ENCODE measurements around the gene RAI2.
"Not testable (repeated sequence)": the region's sequence is repeated elsewhere in the genome, so short reads cannot be mapped to it uniquely, and the experiment has no call there.

RAI2 gene

DNA sequence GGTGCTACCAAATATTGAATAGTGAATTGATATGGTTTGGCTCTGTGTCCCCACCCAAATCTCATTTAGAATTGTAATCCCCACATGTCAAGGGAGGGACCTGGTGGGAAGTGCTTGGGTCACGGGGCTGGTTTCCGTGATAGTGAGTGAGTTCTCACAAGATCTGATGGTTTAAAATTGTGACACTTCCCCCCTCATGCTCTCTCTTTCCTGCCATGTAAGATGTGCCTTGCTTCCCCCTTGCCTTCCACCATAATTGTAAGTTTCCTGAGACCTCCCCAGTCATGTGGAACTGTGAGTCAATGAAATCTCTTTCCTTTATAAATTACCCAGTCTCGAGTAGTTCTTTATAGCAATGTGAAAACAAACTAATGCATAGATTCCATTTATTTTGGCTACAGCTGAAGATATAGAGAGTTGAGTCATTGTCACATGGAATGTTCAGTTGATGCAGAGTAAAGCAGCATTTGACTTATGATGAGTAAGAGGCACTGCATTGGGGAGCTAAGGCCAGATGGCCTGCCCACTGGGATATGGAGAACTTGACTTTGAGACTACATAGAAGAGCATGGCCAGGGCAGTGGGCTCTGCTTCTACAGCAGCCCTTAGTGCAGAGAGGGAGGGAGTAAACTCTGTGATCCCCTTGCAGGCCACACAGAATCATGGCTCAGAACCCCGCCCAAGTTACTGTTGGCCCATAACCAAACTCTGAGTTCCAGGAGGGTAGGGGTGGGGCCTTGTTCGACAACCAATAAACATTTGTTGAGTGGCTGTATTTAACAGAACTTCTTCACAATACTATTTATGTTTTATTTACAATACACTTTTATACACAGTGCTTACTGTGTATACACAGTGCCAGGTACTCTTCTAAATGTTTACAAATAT is 34.2 kb downstream of the RAI2 start:
- no peak for FAIRE-seq

DNA sequence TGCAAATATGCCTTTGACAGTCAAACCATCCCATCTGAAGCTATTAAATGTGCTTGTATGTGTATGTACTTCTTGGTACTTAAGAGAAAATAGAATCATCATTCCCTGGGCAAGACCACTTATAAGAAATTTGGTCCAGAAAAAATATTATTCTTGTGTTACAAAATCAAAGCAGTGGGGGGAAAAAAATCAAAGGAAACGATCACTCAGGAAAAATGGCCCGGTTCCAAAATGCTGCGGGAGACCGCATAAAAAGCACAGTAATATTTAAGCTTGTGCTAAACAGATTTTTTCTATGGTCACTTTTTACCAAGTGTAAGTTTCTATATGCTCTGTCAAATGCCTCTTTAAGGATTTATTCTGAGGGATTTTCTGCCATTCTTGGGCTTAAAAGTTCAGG is 36.1 kb downstream of the RAI2 start:
- no peak for FAIRE-seq

DNA sequence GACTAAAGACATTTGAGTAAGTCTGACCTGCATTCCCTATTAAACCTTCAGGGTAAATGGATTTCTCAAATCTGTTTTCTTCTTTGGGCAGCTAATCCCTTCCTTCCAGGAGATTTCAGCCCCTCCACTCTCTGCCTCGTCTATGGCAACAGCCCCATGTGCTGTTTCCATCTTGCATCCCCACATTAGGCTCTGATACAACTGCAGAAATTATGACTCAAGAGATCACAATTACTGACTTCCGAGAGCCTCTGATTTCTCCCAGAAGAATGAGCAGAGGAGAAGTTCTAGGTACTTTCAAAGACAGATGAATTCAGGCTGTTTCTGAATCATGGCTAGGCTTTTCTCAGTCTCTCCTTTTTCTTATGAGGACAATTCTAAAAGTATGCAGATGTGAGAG is 38.7 kb downstream of the RAI2 start:
- FAIRE-seq, result no peak

DNA sequence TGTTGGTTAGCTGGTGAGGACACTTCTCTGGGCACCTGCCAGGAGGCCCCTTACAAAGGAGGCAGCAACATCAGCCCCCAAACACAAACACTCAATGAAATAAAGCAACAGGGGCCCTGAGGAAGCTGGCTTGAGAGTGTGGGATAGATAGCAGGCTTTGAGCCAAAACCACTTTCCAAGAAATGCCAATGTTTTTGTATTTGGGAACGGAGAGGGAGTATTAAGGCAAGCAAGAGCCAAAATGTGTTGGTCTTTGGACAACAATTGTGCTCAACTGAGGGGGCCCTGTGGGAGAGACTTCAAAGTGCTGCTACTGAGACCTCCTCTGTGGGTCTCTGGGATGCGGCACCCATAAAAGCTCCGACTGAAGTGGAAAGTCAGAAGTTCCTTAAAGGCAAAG is 41.0 kb downstream of the RAI2 start:
- FAIRE-seq, result no peak

GRCh38 chrX:17818726-17819125 is 42.4 kb downstream of the RAI2 start:
- FAIRE-seq, result no peak

DNA sequence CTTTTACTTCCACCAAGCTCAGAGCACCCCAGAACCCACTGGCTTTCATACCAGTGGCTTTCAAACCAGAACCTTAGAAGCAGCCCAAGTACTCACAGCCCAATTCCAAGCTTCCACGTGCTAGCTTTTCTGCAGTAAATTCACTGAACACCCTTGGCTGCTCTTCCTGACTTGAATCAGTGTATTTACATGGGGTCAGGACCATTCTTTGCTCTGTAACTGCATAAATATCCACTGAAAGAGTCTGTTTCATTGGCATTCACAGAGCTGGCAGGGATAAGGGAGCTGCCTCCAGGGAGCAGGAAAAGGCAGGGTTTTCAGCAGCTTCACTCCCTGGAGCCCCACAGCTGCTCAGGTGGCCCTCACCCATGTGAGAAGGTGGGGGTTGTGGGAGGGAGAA is 43.8 kb downstream of the RAI2 start:
- FAIRE-seq, result no peak

GRCh38 chrX:17814557-17814956 is 46.5 kb downstream of the RAI2 start:
- FAIRE-seq, result no peak

GRCh38 chrX:17814059-17814458 is 47.0 kb downstream of the RAI2 start:
- no peak for FAIRE-seq

- FAIRE-seq, result no peak
Measured at GRCh38 chrX:17813277-17813676, 47.8 kb downstream of the RAI2 start.

DNA sequence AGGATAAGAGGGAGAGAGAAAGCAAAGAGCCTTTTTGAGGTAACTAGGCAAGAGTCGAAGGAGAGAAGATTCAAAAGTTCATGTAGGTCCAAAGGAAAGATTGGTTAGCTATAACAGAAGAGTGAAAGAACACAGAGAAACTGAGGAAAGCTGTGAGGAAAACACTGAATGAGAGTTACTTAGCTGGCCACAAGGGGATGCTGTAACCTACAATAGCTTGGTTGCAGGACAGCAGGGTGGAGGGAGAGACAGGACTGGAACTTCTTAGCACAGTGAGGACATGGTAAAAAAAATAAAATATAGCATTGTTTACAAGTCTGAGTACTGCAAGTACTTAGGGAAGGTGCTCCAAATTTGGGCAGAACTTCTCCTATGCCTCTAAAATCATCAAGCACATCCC is 48.3 kb downstream of the RAI2 start:
- no peak for FAIRE-seq

DNA sequence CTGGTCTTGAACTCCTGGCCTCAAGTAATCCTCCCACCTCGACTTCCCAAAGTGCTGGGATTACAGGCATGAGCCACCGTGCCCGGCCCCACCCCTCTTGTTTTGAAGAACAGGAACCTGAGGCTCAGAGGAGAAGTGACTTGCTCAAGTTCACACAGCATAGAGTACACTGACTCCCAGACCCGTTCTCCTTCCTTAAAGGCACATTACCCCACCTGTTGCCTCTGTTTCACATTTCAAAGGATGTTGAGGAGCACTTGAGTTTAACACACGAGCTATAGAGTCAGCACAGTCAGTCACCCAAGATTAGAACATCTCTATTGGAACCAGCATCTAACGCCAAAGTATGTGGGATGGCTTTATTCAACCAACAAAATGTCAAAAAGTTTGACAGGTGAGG is 51.1 kb downstream of the RAI2 start:
- FAIRE-seq, result no peak

- no peak for FAIRE-seq
Measured at GRCh38 chrX:17809273-17809672, 51.8 kb downstream of the RAI2 start.

GRCh38 chrX:17805120-17805519 is 56.0 kb downstream of the RAI2 start:
- FAIRE-seq, result no peak

DNA sequence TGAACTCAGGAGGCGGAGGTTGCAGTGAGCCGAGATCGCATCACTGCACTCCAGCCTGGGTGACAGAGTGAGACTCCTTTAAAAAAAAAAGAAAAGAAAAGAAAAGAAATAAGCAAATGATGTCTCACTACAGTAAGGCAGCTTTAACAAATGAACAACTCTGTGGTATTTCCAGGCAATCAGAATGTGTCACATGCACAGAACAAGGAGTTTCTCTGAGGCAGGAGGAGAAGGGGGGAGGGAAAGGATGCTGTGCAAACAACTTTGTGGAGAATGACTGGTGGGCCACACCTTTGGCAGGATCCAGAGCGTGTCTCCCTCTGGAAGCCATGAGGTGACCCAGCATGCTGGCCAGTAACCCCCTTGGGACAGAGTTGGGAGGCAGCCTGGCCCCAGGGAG is 57.6 kb downstream of the RAI2 start:
- FAIRE-seq, result no peak

GRCh38 chrX:17802756-17803155 is 58.3 kb downstream of the RAI2 start:
- no peak for FAIRE-seq

DNA sequence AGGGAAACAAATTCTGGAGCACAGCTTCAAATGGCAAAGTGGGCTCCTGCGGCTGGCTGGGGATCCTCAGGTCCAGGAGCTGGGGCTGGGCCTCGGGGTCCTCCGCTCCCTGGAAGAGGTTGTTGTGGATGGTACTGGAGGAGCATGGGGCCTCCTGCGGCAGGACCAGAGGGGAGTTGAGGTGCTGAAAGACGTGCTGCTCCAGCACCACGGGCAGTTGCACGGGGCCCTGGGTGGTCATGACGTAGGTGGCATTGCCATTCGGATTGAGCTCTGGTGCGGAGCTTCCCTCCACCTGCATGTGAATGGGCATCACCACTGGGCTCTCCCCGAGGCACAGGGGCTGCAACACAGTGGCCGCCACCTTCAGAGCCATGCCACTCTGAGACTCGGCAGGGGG is 59.7 kb downstream of the RAI2 start:
- no peak for FAIRE-seq

- no peak for FAIRE-seq
Measured at GRCh38 chrX:17798921-17799320, 62.2 kb downstream of the RAI2 start.

- no peak for FAIRE-seq
Measured at GRCh38 chrX:17792826-17793225, 68.3 kb downstream of the RAI2 start.

GRCh38 chrX:17788956-17789562 is 72.0 kb downstream of the RAI2 start:
- FAIRE-seq, result no peak

GRCh38 chrX:17788439-17788838 is 72.7 kb downstream of the RAI2 start:
- no peak for FAIRE-seq

DNA sequence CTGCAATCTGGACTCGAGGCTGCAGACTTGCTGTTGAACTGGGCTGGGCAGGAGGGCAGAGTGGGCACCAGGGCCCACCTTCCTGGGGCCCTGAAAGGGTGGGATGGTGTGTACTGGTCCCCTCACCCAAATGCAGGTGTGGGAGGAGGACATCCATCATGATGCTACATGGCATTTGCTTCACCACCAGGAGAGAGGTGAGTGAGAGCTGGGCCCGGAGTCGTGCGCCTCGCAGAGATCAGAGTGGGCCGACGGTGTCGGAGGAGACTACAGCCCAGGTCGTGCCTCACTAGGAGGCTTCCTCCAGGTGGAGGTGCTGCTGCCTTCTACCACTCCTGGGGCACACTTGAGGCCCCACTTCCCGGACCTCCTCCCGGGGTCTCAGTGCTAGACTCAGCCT is 73.5 kb downstream of the RAI2 start:
- no peak for FAIRE-seq

DNA sequence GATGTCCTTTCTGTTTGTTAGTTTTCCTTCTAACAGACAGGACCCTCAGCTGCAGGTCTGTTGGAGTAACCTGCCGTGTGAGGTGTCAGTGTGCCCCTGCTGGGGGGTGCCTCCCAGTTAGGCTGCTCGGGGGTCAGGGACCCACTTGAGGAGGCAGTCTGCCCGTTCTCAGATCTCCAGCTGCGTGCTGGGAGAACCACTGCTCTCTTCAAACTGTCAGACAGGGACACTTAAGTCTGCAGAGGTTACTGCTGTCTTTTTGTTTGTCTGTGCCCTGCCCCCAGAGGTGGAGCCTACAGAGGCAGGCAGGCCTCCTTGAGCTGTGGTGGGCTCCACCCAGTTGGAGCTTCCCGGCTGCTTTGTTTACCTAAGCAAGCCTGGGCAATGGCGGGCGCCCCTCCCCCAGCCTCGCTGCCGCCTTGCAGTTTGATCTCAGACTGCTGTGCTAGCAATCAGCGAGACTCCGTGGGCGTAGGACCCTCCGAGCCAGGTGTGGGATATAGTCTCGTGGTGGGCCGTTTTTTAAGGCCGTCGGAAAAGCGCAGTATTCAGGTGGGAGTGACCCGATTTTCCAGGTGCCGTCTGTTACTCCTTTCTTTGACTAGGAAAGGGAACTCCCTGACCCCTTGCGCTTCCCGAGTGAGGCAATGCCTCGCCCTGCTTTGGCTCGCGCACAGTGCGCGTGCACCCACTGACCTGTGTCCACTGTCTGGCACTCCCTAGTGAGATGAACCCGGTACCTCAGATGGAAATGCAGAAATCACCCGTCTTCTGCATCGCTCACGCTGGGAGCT is 74.3 kb downstream of the RAI2 start:
- not testable (repeated sequence) for FAIRE-seq

DNA sequence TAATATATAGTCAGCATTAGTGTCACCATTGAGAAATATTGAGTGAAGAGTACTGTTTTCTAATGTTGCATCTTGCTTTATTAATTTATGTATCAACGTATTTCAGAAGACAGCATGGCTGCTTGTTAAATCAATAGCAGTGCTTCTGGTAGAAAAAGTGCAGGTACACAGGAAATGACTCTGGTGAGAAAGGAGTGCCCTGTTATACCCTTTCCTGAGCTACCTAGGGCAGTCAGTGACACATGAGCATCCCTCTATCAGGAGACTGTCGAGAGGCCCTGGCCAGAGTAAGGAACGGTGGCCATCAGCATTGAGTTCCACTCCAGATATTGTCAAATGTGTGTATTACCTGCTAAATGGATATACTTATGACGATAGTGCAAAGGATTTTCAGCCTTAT is 81.7 kb downstream of the RAI2 start:
- no peak for FAIRE-seq

- FAIRE-seq, result no peak
Measured at GRCh38 chrX:17778997-17779396, 82.1 kb downstream of the RAI2 start.
